ENCODE results near the gene ZNF662. TPM values are rescaled to one million over a fixed set of nuclear protein-coding genes. Genes with fewer than 3 reads are reported as not detected.

ZNF662 gene
- polyA plus RNA-seq, 1 experiment = 1.3 TPM

DNA sequence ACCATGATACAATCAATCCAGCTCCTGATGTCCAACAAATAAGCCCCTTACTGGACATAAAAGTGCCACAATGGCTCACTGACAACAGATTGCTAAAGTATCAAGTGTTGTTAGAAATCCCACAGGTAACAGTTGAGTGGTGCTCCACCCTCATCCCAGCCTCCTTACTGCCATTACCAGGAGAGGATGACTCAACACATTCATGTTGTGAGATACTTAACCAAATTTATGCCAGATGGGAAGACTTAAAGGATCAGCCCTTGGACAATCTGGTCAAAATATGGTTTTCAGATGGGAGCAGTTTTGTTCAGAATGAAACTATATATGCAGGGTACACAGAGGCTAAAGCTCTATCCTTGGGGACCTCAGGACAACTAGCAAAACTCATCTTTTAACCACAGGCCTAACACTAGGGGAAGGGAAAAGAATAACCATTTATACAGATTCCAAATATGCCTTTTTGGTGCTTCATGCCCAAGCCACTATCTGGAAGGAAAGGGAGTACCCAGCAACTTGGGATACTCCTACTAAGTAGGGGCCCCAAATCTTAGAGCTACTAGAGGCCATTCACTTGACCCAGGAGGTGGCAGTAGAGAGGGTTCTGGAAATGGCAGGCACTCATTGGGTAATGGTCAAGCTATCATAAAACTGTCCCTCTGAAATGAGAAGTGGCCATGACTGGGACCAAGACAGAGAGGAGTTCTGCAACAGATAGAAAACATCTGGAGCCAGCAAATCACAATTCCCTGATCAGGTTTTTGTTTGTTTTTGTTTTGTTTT lies 6.9 kb upstream of the ZNF662 start:
- peaks cover 4% of the 10 kb centered on the region for H3K27me3 ChIP-seq (ENCODE audit: control insufficient read depth, insufficient read depth, low read length)
- POLR2A ChIA-PET = no interaction called here
- CTCF ChIA-PET = no interaction called here
- H3K27ac ChIP-seq (ENCODE audit: low read depth, low read length) = no peak overlapping the region
- DNase-seq (ENCODE audit: low read depth, low spot score) = no peak
- H3K4me3 ChIP-seq (ENCODE audit: low read depth, low read length) = no peak overlapping the region
- no peak for TF ChIP-seq CTCF (IDR thresholded peaks at IDR 0.05; ENCODE audit: low read depth, low read length)
- no peaks in the 10 kb centered on the region for H3K9me3 ChIP-seq (ENCODE audit: control insufficient read depth, insufficient read depth, low read length)

DNA sequence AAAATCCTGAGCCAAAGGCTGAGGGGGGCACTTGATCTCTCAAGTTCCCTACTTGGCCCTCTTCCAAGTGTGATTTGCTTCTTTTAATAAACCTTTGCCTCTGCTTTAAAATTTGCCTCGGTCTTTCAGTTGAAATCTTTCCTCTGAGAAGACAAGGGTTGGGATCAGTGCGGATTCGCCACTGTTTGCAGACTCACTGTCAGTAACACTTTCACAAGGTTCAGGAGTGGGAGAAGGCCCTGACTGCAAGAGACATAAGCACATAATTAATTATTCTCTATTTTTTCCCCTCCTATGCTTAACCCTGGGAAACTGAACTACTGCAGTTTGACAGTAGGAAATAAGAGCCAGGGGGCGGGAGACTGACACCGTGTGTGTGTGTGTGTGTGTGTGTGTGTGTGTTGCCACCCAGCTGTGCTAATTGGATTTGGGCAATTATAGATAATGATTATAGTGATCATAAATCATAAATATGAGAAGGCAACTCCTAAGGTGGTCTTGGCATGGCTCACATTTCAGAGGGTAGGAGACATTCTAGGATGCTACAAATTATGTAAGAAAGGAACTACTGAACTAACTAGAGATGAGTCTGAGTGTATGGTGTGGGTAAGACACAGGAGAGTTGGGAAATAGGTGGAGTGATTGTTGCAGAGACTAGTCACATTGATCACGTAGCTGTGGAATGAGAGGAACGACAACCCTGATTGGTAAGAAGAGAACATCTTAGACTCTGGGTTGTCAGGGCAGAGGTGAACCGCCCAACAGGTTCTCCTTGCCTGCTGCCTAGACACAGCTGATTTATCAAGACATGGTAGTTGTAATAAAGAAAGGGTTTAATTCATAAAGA lies 5.5 kb upstream of the ZNF662 start:
- H3K4me3 ChIP-seq (ENCODE audit: low read depth, low read length) = no peak overlapping the region
- POLR2A ChIA-PET = no interaction called here
- no peak for DNase-seq (ENCODE audit: low read depth, low spot score)
- no peaks in the 10 kb centered on the region for H3K9me3 ChIP-seq (ENCODE audit: control insufficient read depth, insufficient read depth, low read length)
- CTCF ChIA-PET = no interaction called here
- peaks cover 9% of the 10 kb centered on the region for H3K27me3 ChIP-seq (ENCODE audit: control insufficient read depth, insufficient read depth, low read length)
- no peak overlapping the region for H3K27ac ChIP-seq (ENCODE audit: low read depth, low read length)
- TF ChIP-seq CTCF (IDR thresholded peaks at IDR 0.05; ENCODE audit: low read depth, low read length) = no peak

DNA sequence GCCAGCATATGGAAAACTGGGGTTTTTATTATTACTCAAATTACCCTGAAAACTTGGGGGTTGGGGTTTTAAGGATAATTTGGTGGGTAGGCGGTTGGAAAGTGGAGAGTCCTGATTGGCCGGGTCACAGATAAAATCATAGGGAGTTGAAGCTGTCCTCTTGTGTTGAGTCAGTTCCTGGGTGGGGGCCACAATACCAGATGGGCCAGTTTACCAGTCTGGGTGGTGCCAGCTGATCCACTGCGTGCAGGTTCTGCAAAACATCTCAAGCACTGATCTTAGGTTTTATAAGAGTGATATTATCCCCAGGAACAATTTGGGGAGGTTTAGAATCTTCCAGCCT lies 4.9 kb upstream of the ZNF662 start:
- Histone ChIP-seq H3K27me3 (ENCODE audit: control insufficient read depth, insufficient read depth, low read length) (peaks cover 14% of the 10 kb centered on the region), H3K27ac (ENCODE audit: low read depth, low read length) (no peak overlapping the region), H3K4me3 (ENCODE audit: low read depth, low read length) (no peak overlapping the region), H3K9me3 (ENCODE audit: control insufficient read depth, insufficient read depth, low read length) (no peaks in the 10 kb centered on the region; the same call in 1 of the 2 replicates)
- POLR2A ChIA-PET = no interaction called here
- no peak for TF ChIP-seq CTCF (IDR thresholded peaks at IDR 0.05; ENCODE audit: low read depth, low read length)
- no peak for DNase-seq (ENCODE audit: low read depth, low spot score)
- CTCF ChIA-PET = no interaction called here

DNA sequence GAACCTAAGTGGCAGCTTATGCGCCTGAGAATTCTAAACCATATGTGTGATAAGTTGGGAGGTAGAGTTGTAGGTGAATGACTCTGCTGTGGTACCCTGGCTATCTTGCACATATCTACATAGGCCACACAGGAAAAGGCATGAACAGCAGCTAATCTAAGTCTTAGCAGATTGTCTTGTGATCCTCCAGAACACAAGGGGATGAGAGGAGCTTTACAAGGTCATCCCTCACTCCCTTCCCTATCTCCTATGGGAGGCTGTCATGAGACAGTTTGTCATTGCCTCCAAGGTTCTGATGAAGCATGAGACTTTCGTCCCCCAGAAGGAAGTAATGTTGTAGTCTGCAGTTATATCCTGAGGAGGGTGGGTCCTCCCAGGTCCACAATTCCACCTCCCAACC lies 3.7 kb upstream of the ZNF662 start:
- Histone ChIP-seq H3K27me3 (ENCODE audit: control insufficient read depth, insufficient read depth, low read length) (peaks cover 19% of the 10 kb centered on the region), H3K9me3 (ENCODE audit: control insufficient read depth, insufficient read depth, low read length) (no peaks in the 10 kb centered on the region; the same call in 1 of the 2 replicates), H3K27ac (ENCODE audit: low read depth, low read length) (no peak overlapping the region), H3K4me3 (ENCODE audit: low read depth, low read length) (no peak overlapping the region)
- TF ChIP-seq CTCF (IDR thresholded peaks at IDR 0.05; ENCODE audit: low read depth, low read length) = no peak
- no peak for DNase-seq (ENCODE audit: low read depth, low spot score)
- POLR2A ChIA-PET = interaction anchor here (0.6 kb wide), 1 partner anchor 322 kb away, joined by 3 read pairs; no protein-coding TSS in a partner anchor
- CTCF ChIA-PET = interaction anchor here (1.0 kb wide), 1 partner anchor 21 kb away, joined by 3 read pairs; no protein-coding TSS in a partner anchor

GRCh38 chr3:42904076-42904475 lies 1.9 kb upstream of the ZNF662 start:
- H3K27me3 ChIP-seq (ENCODE audit: control insufficient read depth, insufficient read depth, low read length) = peaks cover 21% of the 10 kb centered on the region
- TF ChIP-seq CTCF (IDR thresholded peaks at IDR 0.05; ENCODE audit: low read depth, low read length) = no peak
- ChIA-PET POLR2A (no interaction called here), CTCF (no interaction called here)
- no peak for DNase-seq (ENCODE audit: low read depth, low spot score)
- no peak overlapping the region for H3K27ac ChIP-seq (ENCODE audit: low read depth, low read length)
- H3K4me3 ChIP-seq (ENCODE audit: low read depth, low read length) = no peak overlapping the region
- H3K9me3 ChIP-seq (ENCODE audit: control insufficient read depth, insufficient read depth, low read length) = no peaks in the 10 kb centered on the region; the same call in 1 of the 2 replicates

All from AG04450 (cell line).